Heart right ventricle (tissue), 16 donors: ENCODE data around the gene APOBEC3C. TPM values are rescaled to one million over a fixed set of nuclear protein-coding genes. Genes with fewer than 3 reads are reported as not detected.
"Not testable (repeated sequence)": the region's sequence is repeated elsewhere in the genome, so short reads cannot be mapped to it uniquely, and the experiment has no call there.

Source experiments
- ATAC-seq, 8 donors: fragments of 200-7000 bp; cut with Tn5 transposase; one replicate each; pipeline ENCODE4 v1.9.1; 2020; ENCODE audit warnings: mild to moderate bottlenecking in 8 of 8, moderate library complexity in 8 of 8, moderate number of reproducible peaks in 1 of 8
- DNase-seq, 2 donors: peaks; one replicate each; pipeline ENCODE4 v3.0.0-alpha.2; 2020
- H3K27ac ChIP-seq, 10 donors: fragments of 200-600 bp; sonication (generic) in 2 of 10; one replicate each; pipeline versions ENCODE4 v1.5.0 to v1.8.0; 2020 to 2022; ENCODE audit warnings: mild to moderate bottlenecking in 3 of 10
- H3K27me3 ChIP-seq, 7 donors: fragments of 200-600 bp; one replicate each; pipeline ENCODE4 v1.8.0; 2021 to 2022; ENCODE audit warnings: mild to moderate bottlenecking in 2 of 7
- H3K36me3 ChIP-seq, 9 donors: fragments of 200-600 bp; sonication (generic) in 1 of 9; one replicate each; pipeline versions ENCODE4 v1.5.0 to v1.8.0; 2020 to 2022; ENCODE audit warnings: mild to moderate bottlenecking in 2 of 9
- H3K4me1 ChIP-seq, 9 donors: fragments of 200-600 bp; sonication (generic) in 1 of 9; one replicate each; pipeline versions ENCODE4 v1.5.0 to v1.8.0; 2020 to 2022; ENCODE audit warnings: mild to moderate bottlenecking in 4 of 9
- H3K4me3 ChIP-seq, 10 donors: fragments of 200-600 bp; sonication (generic) in 2 of 10; one replicate each; pipeline versions ENCODE4 v1.5.0 to v1.8.0; 2020 to 2022; ENCODE audit warnings: mild to moderate bottlenecking in 7 of 10, moderate library complexity in 2 of 10
- H3K9me3 ChIP-seq, 11 donors: fragments of 200-600 bp in 10 of 11; sonication (generic) in 2 of 11; one replicate each; pipeline versions ENCODE4 v1.5.0 to v1.8.0; 2013 to 2022; ENCODE audit warnings: mild to moderate bottlenecking in 2 of 11, control low read depth in 1 of 11, moderate library complexity in 1 of 11
- CTCF ChIP-seq, 9 donors: fragments of 200-600 bp; sonication (generic) in 2 of 9; IDR thresholded peaks; one replicate each; pipeline versions ENCODE4 v1.5.0 to v1.8.0; 2021 to 2022; ENCODE audit warnings: antibody characterized with exemption in 9 of 9, mild to moderate bottlenecking in 5 of 9, moderate library complexity in 1 of 9
- WGBS, 2 donors: extraction: QIAGEN DNeasy Blood & Tissue Kit; methylation state at CpG; one replicate each; pipeline ENCODE4 v1.1.7; 2013; ENCODE audit warnings: inconsistent platforms in 1 of 2; 5-methylcytosine and 5-hydroxymethylcytosine counted together
- intact Hi-C, 10 donors: fragments of 100-400 bp; cut with DNase I; formaldehyde crosslinking; loops; one replicate each; pipeline versions ENCODE4 v1.11.1 to v1.14.2; 2022
- polyA plus RNA-seq, 2 donors: library from polyadenylated mRNA; stranded (reverse); fragments of 200-250 nt; gene quantifications; one replicate each; pipeline ENCODE4 v1.2.3, GENCODE V29; 2013
- total RNA-seq, 10 donors: library from RNA; stranded (reverse); fragmentation: NEBNext Ultra II Directional in 3 of 10; extraction: Animal tissue kit (Norgen Biotek cat#: 25700) in 3 of 10; gene quantifications; one replicate each; pipeline versions ENCODE4 v1.2.1 to v1.2.4, GENCODE V29; 2021 to 2023
- donor health status: Arrhythmogenic right ventricular cardiomyopathy.
- donor health status: ischemic (EF 13 %, LVEDD 7.1; RV severe dilation, severe dysfunction).
- donor health status: healthy with polysubstance abuse.
- donor health status: DM: no; HTN: yes; CAD: no.
- donor health status: DM: no; HTN: no; CAD: no.
- donor health status: ischemic (EF 25% LVEDD 6.9; RV normal size, moderate dysfunction).
- donor health status: ischemic (EF 25% LVEDD 5.7; RV mildly dilated, moderate dysfunction).
- donor health status: healthy.
- donor health status: DM: yes; HTN: yes; CAD: no.
- donor health status: Ischemic cardiomyopathy.
- donor health status: ischemic (EF 35%, LVEDD 5.7; RV mildly dilated, moderate dysfunction).
- donor health status: nonischemic (EF 11% LVEDD 7.7; RV severe dilation, severe dysfunction).
- donor health status: DM: yes; HTN: yes; CAD: no.
- donor health status: PGD.
- donor health status: ischemic (EF 29% LVEDD 5.4; RV normal size, mild dysfunction).
- donor health status: nonischemic (EF 23%, LVEDD 6.1; RV moderate dilation, normal function).

APOBEC3C gene
- total and polyA plus RNA-seq, 12 donors = 9.8 to 43.3 (median 25.5) TPM

DNA sequence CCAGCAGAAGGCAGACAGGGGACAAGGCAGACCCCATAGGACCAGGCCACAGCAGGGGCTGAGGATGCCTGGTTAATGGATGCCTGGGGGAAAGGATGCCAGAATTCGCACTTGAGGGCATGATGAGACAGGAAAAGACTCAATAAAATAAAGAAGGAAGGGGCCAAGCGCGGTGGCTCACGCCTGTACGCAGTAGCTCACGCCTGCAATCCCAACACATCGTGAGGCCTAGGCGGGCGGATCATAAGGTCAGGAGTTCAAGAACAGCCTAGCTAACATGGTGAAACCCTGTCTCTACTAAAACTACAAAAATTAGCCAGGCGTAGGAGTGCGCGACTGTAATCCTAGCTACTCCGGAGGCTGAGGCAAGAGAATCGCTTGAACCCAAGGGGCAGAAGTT lies 16.6 kb downstream of the APOBEC3C start:
- no peak overlapping the region for H3K4me3 ChIP-seq
- WGBS, 2 donors = 95% methylated on average over 14 of the region's 14 CpGs
- no peaks in the 10 kb centered on the region for H3K27me3 ChIP-seq
- TF ChIP-seq CTCF (IDR thresholded peaks at IDR 0.05) = no peak
- H3K36me3 ChIP-seq = no peaks in the 10 kb centered on the region
- ATAC-seq = no peak
- intact Hi-C loops = no loop called here
- H3K27ac ChIP-seq = no peak overlapping the region
- H3K9me3 ChIP-seq = no peaks in the 10 kb centered on the region
- no peak for DNase-seq
- no peaks in the 10 kb centered on the region for H3K4me1 ChIP-seq

- H3K9me3 ChIP-seq, H3K4me3 ChIP-seq, H3K27ac ChIP-seq, H3K27me3 ChIP-seq, DNase-seq, ATAC-seq, H3K36me3 ChIP-seq, H3K4me1 ChIP-seq, intact Hi-C loops: not testable (repeated sequence)
- WGBS, 2 donors = 66 to 69% methylated on average over 16 of the region's 18 CpGs
Measured at GRCh38 chr22:39031434-39032295, 17.6 kb downstream of the APOBEC3C start.

- DNase-seq, H3K27ac ChIP-seq, H3K4me3 ChIP-seq, intact Hi-C loops, H3K9me3 ChIP-seq, ATAC-seq, H3K36me3 ChIP-seq, H3K27me3 ChIP-seq: not testable (repeated sequence)
- peaks cover 4 to 19% (median 11%) of the 10 kb centered on the region in 9 donors for H3K4me1 ChIP-seq
- WGBS, 2 donors = 52 to 53% methylated on average over 2 of the region's 2 CpGs
Measured at GRCh38 chr22:39037071-39037470, 23.0 kb downstream of the APOBEC3C start.

DNA sequence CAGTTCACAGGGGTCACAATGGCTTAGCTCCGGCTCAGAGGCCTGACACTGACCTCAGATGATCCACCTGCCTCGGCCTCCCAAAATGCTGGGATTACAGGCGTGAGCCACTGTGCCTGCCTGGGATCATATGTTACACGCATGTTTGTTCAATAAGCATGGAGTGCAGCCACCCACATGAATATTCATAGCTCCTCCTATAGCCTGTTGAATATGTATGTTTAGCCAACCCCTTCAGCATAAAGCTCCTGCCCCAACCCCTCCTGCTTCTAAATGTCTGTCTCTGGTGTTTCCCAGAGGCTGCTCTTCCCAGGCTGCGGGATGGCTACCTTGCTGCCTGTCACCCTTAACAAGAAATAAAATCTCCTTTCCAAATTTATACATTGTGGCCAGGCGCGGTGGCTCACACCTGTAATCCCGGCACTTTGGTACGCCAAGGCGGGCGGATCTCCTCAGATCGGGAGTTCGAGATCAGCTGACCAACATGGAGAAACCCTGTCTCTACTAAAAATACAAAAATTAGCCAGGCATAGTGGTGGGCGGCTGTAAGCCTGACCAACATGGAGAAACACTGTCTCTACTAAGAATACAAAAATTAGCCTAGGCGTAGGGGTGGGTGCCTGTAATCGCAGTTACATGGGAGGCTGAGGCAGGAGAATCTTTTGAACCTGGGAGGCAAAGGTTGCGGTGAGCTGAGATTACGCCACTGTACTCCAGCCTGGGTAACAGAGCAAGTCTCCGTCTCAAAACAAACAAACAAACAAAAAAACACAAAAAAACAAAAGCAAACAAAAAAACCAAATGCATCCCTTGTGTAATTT lies 25.5 kb downstream of the APOBEC3C start:
- Histone ChIP-seq H3K9me3 (no peaks in the 10 kb centered on the region), H3K27me3 (no peaks in the 10 kb centered on the region), H3K27ac (peak overlapping the region in 8 of 10 donors; percentile 52 to 93 (median 86)), H3K36me3 (peaks cover 0 to 10% (median 0%) of the 10 kb centered on the region in 9 donors), H3K4me3 (peak overlapping the region in 3 of 10 donors; percentile 64 to 80 (median 73)), H3K4me1 (peaks cover 4 to 21% (median 12%) of the 10 kb centered on the region in 9 donors)
- ATAC-seq (no peak), DNase-seq (no peak)
- intact Hi-C loops = no loop called here
- no peak for TF ChIP-seq CTCF (IDR thresholded peaks at IDR 0.05)
- 92 to 93% methylated on average over 19 of the region's 19 CpGs for WGBS, 2 donors

GRCh38 chr22:39040155-39040537 lies 26.1 kb downstream of the APOBEC3C start:
- H3K27me3 ChIP-seq, intact Hi-C loops, DNase-seq, H3K9me3 ChIP-seq: not testable (repeated sequence)
- WGBS, 2 donors = 23 to 34% methylated on average over 8 to 11 of the region's 14 CpGs
- peaks cover 0 to 12% (median 0%) of the 10 kb centered on the region in 9 donors for H3K36me3 ChIP-seq
- H3K4me1 ChIP-seq = peaks cover 4 to 21% (median 12%) of the 10 kb centered on the region in 9 donors
- H3K27ac ChIP-seq = peak overlapping the region in 9 of 10 donors; percentile 52 to 93 (median 85)
- peak overlapping the region; percentile 46 to 80 (median 64) for H3K4me3 ChIP-seq
- peak in 5 of 8 donors; percentile 15 to 46 (median 36) for ATAC-seq

GRCh38 chr22:39040538-39041296 lies 26.7 kb downstream of the APOBEC3C start, which contains the start of gene APOBEC3F:
APOBEC3F (plus strand) TSS chr22:39040864; CDS start chr22:39040961, 97 bp downstream.
- H3K27me3 ChIP-seq, intact Hi-C loops, H3K9me3 ChIP-seq: not testable (repeated sequence)
- Histone ChIP-seq H3K4me1 (peaks cover 4 to 21% (median 12%) of the 10 kb centered on the region in 9 donors), H3K27ac (peak within 1 kb of the TSS in 9 of 10 donors; percentile 77 to 93 (median 85)), H3K36me3 (peaks cover 0 to 17% (median 0%) of the 10 kb centered on the region in 9 donors), H3K4me3 (peak within 1 kb of the TSS; percentile 46 to 80 (median 64))
- 3 to 5% methylated on average over 13 to 21 of the region's 21 CpGs for WGBS, 2 donors
- peak; percentile 89 to 97 (median 94) for ATAC-seq
- peak; percentile 66 to 68 for DNase-seq
